K562 (cell line): ENCODE measurements around the gene CD52. TPM values are rescaled to one million over a fixed set of nuclear protein-coding genes. Genes with fewer than 3 reads are reported as not detected.

Experiments
- BACH1 ChIP-seq: fragments of 200-800 bp; sonication (Bioruptor generic); IDR thresholded peaks from 2 replicates; pipeline ENCODE4 v1.6.1; 2016; ENCODE audit warnings: missing genetic modification characterization, missing compliant biosample characterization
- BCOR ChIP-seq: fragments of 450-650 bp; IDR thresholded peaks from 2 replicates; pipeline ENCODE4 v1.6.1; 2016
- CGGBP1 ChIP-seq: fragments of 250-450 bp; sonication (Bioruptor Pico); IDR thresholded peaks from 2 replicates; pipeline ENCODE4 v1.9.0; 2021; ENCODE audit warnings: mild to moderate bottlenecking
- HOMEZ ChIP-seq: fragments of 250-450 bp; sonication (Bioruptor Pico); IDR thresholded peaks from 2 replicates; pipeline ENCODE4 v1.4.0; 2020; ENCODE audit warnings: mild to moderate bottlenecking, moderate library complexity
- POLR2G ChIP-seq: fragments of 200-400 bp; formaldehyde crosslinking; IDR thresholded peaks from 2 replicates; pipeline ENCODE4 v1.6.1; 2017; ENCODE audit warnings: low read depth, mild to moderate bottlenecking, antibody characterized with exemption, low read length, moderate library complexity
- SRSF9 ChIP-seq: fragments of 200-400 bp; formaldehyde crosslinking; IDR thresholded peaks from 2 replicates; pipeline ENCODE4 v1.6.1; 2017; ENCODE audit warnings: low read depth, low read length, borderline replicate concordance
- THAP12 ChIP-seq: fragments of 250-450 bp; sonication (Bioruptor Pico); IDR thresholded peaks from 2 replicates; pipeline ENCODE4 v1.9.0; 2021; ENCODE audit warnings: mild to moderate bottlenecking, inconsistent platforms
- YY1 ChIP-seq, 3 experiments: IDR thresholded peaks; 2 replicates each; pipeline ENCODE4 v1.6.1; 2011; ENCODE audit warnings: low read length in 2 of 3, mild to moderate bottlenecking in 2 of 3, moderate library complexity in 2 of 3, borderline replicate concordance in 1 of 3, control low read depth in 1 of 3, low read depth in 1 of 3; ENCODE audit not compliant: insufficient read depth in 3 of 3, insufficient replicate concordance in 2 of 3, control insufficient read depth in 1 of 3, insufficient read length in 1 of 3; ENCODE audit errors: extremely low read depth in 1 of 3
- ZBTB49 ChIP-seq: sonication (generic); formaldehyde crosslinking; IDR thresholded peaks from 2 replicates; pipeline ENCODE4 v1.8.0; 2022; ENCODE audit warnings: missing genetic modification reagents, mild to moderate bottlenecking, borderline replicate concordance
- ZEB2 ChIP-seq: fragments of 450-650 bp; IDR thresholded peaks from 2 replicates; pipeline ENCODE4 v1.6.1; 2016
- ZNF184 ChIP-seq: sonication (generic); formaldehyde crosslinking; IDR thresholded peaks from 2 replicates; pipeline ENCODE4 v1.5.0; 2020; ENCODE audit warnings: missing genetic modification reagents
- ZNF197 ChIP-seq: fragments of 200-800 bp; sonication (Bioruptor generic); IDR thresholded peaks from 2 replicates; pipeline ENCODE4 v1.6.1; 2016; ENCODE audit warnings: low read depth, missing genetic modification characterization, missing compliant biosample characterization
- ZNF436 ChIP-seq: fragments of 250-450, 450-650 bp; sonication (Bioruptor Pico); formaldehyde crosslinking; IDR thresholded peaks from 2 replicates; pipeline ENCODE4 v1.7.0; 2020; ENCODE audit warnings: mild to moderate bottlenecking
- ZNF609 ChIP-seq: sonication (generic); formaldehyde crosslinking; IDR thresholded peaks from 2 replicates; pipeline ENCODE4 v1.8.1; 2023; ENCODE audit warnings: missing genetic modification reagents, mild to moderate bottlenecking, borderline replicate concordance
- polyA plus RNA-seq, 8 experiments: library from polyadenylated mRNA; depleted of rRNA in 4 of 8; stranded (reverse) in 5 of 8; unstranded in 3 of 8; fragments of >200 nt; fragmentation: Nextera tagmentation in 2 of 8; fragmentation: Illumina TruSeq in 1 of 8; extraction: Ambion mirVana in 2 of 8; extraction: Trizol in 1 of 8; gene quantifications; 2 replicates each; pipeline versions ENCODE4 v1.2.1 to v1.2.3, GENCODE V29; 2011 to 2014; ENCODE audit warnings: inconsistent platforms in 1 of 8, missing spikeins in 1 of 8
- total RNA-seq, 7 experiments: library from RNA; depleted of rRNA in 6 of 7; stranded (reverse); fragments of >200 nt in 6 of 7; fragmentation: Illumina TruSeq in 2 of 7; extraction: Trizol in 2 of 7; gene quantifications; 2 replicates each; pipeline versions ENCODE4 v1.2.1 to v1.2.3, GENCODE V29; 2011 to 2021; ENCODE audit warnings: low replicate concordance in 1 of 7

Gene CD52
- total and polyA plus RNA-seq, 9 of the 15 experiments (the other 6 are each of a cell fraction or from before 2014, with no cell fraction given), result 34.9 to 488 (median 173) TPM

- no peak for TF ChIP-seq ZNF609 (CRISPR knock-in tag)
- no peak for TF ChIP-seq ZBTB49 (CRISPR knock-in tag)
- peak; percentile 95 to 100 (median 98) for TF ChIP-seq YY1 (IDR thresholded peaks at IDR 0.05; ENCODE audit: borderline replicate concordance in 1 of 3, control insufficient read depth in 1 of 3, extremely low read depth in 1 of 3, insufficient read depth in 3 of 3, insufficient read length in 1 of 3, insufficient replicate concordance in 2 of 3, low read depth in 1 of 3, low read length in 2 of 3)
- TF ChIP-seq THAP12 (CRISPR knock-in tag), result no peak
- TF ChIP-seq ZEB2, result no peak
- no peak for TF ChIP-seq BCOR
- no peak for TF ChIP-seq ZNF184
- TF ChIP-seq CGGBP1 (CRISPR knock-in tag), result no peak
- TF ChIP-seq POLR2G, result peak; percentile 81
- no peak for TF ChIP-seq ZNF197
- no peak for TF ChIP-seq ZNF436
- TF ChIP-seq HOMEZ (CRISPR knock-in tag), result no peak
- TF ChIP-seq BACH1, result no peak; the same call in 1 of the 2 replicates
- no peak for TF ChIP-seq SRSF9
Observed at GRCh38 chr1:26306290-26307229, 11.2 kb upstream of the CD52 start, which contains the start of gene UBXN11 (continued).
